Tibial nerve (tissue), 4 donors: ENCODE measurements around the gene CYP17A1. TPM values are rescaled to one million over a fixed set of nuclear protein-coding genes. Genes with fewer than 3 reads are reported as not detected.

Source experiments
- DNase-seq, 2 donors: peaks; one replicate each; pipeline ENCODE4 v3.0.0-alpha.2; 2019; ENCODE audit warnings: low spot score in 2 of 2
- H3K27ac ChIP-seq, 4 donors: fragments of 200-600 bp; sonication (generic) in 3 of 4; one replicate each; pipeline ENCODE4 v1.5.1; 2017 to 2019; ENCODE audit warnings: mild to moderate bottlenecking in 1 of 4
- H3K27me3 ChIP-seq, 2 donors: fragments of 200-600 bp; sonication (generic) in 1 of 2; one replicate each; pipeline versions ENCODE4 v1.5.1 to v1.6.0; 2017 to 2019
- H3K36me3 ChIP-seq, 3 donors: fragments of 200-600 bp; sonication (generic); one replicate each; pipeline ENCODE4 v1.5.1; 2018 to 2019
- H3K4me1 ChIP-seq, 4 donors: fragments of 200-600 bp; sonication (generic) in 3 of 4; one replicate each; pipeline ENCODE4 v1.5.1; 2017 to 2019
- H3K4me3 ChIP-seq, 4 donors: fragments of 200-600 bp; sonication (generic) in 3 of 4; one replicate each; pipeline ENCODE4 v1.5.1; 2017 to 2019; ENCODE audit warnings: mild to moderate bottlenecking in 1 of 4, moderate library complexity in 1 of 4
- H3K9me3 ChIP-seq, 4 donors: fragments of 200-600 bp; sonication (generic) in 3 of 4; one replicate each; pipeline ENCODE4 v1.5.1; 2017 to 2019
- EP300 ChIP-seq, 2 donors: sonication (generic); formaldehyde crosslinking; IDR thresholded peaks; one replicate each; pipeline ENCODE4 v1.6.1; 2017; ENCODE audit warnings: antibody characterized with exemption in 2 of 2, mild to moderate bottlenecking in 1 of 2
- POLR2A ChIP-seq, 2 donors: fragments of 450-650 bp; IDR thresholded peaks; one replicate each; pipeline ENCODE4 v1.6.1; 2017; ENCODE audit warnings: antibody characterized with exemption in 2 of 2, mild to moderate bottlenecking in 2 of 2, moderate library complexity in 2 of 2
- WGBS, 2 donors: methylation state at CpG; one replicate each; pipeline ENCODE4 v1.1.5; 2018; 5-methylcytosine and 5-hydroxymethylcytosine counted together
- total RNA-seq, 4 donors: library from RNA; depleted of rRNA; stranded (reverse); fragments of >200 nt; gene quantifications; one replicate each; pipeline ENCODE4 v1.1.0, GENCODE V29; 2016
- TF ChIP-seq, protein P1 (sequence below), 5 experiments: fragments of 200-600 bp in 3 of 5; fragments of 450-650 bp in 2 of 5; sonication (generic) in 3 of 5; IDR thresholded peaks; one replicate each; pipeline ENCODE4 v1.5.1; 2016 to 2019; ENCODE audit warnings: antibody characterized with exemption in 5 of 5, mild to moderate bottlenecking in 3 of 5, moderate library complexity in 2 of 5

CYP17A1 gene
- total RNA-seq, 4 donors from 2014 or later: not detected

DNA sequence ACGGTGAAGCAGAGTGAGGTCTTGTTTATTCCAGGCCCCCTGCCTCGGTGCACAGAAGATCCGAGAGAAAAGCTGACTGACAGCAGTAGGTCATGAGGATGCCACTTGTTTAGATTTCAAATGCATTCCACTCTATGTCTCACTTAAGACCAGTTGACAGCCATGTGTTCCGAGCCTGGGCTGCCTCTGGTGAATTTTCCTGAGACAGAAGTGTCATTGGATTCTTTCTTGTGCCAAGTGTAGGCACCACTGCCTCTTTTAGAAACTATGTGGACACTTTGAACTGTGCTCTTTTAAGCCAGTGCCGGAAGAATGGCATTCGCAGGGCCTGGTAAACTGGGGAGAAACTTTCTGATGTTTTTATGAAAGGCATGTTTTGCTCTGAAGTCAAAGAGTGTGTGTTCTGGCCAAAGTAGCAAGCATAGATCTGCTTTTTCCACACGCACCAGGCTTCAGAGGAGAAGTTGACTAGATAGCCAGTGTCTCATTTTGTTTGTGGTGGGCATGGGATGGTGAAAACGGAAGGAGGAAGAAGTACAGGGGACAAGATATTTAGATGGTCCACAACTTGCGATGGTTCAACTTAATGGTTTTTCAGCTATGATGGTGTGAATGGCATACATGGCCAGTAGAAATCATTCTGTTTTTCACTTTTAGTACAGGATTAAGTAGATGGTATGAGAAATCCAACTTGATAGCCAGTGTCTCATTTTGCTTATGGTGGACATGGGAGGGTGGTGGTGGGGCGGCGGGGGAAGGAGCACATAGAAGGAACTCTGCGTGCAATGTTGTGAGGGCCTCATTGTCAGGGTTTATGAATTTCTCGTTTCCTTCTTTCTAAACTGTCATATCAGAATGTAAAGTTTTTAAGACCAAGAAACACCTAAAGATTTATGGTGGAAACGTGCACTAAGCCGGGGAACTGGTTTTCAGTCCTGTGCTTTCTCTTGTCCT is 41.5 kb downstream of the CYP17A1 start:
- H3K27me3 ChIP-seq: no peaks in the 10 kb centered on the region
- H3K27ac ChIP-seq: peak overlapping the region; percentile 60 to 90 (median 82)
- H3K4me1 ChIP-seq: peaks cover 0 to 99% (median 82%) of the 10 kb centered on the region in 4 donors
- 42 to 48% methylated on average over 15 of the region's 15 CpGs for WGBS, 2 donors
- H3K4me3 ChIP-seq: no peak overlapping the region
- H3K36me3 ChIP-seq: peaks cover 0 to 13% (median 0%) of the 10 kb centered on the region in 3 donors
- no peak for DNase-seq
- no peak for TF ChIP-seq POLR2A (IDR thresholded peaks at IDR 0.05)
- TF ChIP-seq, protein P1, sequence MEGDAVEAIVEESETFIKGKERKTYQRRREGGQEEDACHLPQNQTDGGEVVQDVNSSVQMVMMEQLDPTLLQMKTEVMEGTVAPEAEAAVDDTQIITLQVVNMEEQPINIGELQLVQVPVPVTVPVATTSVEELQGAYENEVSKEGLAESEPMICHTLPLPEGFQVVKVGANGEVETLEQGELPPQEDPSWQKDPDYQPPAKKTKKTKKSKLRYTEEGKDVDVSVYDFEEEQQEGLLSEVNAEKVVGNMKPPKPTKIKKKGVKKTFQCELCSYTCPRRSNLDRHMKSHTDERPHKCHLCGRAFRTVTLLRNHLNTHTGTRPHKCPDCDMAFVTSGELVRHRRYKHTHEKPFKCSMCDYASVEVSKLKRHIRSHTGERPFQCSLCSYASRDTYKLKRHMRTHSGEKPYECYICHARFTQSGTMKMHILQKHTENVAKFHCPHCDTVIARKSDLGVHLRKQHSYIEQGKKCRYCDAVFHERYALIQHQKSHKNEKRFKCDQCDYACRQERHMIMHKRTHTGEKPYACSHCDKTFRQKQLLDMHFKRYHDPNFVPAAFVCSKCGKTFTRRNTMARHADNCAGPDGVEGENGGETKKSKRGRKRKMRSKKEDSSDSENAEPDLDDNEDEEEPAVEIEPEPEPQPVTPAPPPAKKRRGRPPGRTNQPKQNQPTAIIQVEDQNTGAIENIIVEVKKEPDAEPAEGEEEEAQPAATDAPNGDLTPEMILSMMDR (IDR thresholded peaks at IDR 0.05): no peak
- no peak for TF ChIP-seq EP300 (IDR thresholded peaks at IDR 0.05)
- no peaks in the 10 kb centered on the region for H3K9me3 ChIP-seq

DNA sequence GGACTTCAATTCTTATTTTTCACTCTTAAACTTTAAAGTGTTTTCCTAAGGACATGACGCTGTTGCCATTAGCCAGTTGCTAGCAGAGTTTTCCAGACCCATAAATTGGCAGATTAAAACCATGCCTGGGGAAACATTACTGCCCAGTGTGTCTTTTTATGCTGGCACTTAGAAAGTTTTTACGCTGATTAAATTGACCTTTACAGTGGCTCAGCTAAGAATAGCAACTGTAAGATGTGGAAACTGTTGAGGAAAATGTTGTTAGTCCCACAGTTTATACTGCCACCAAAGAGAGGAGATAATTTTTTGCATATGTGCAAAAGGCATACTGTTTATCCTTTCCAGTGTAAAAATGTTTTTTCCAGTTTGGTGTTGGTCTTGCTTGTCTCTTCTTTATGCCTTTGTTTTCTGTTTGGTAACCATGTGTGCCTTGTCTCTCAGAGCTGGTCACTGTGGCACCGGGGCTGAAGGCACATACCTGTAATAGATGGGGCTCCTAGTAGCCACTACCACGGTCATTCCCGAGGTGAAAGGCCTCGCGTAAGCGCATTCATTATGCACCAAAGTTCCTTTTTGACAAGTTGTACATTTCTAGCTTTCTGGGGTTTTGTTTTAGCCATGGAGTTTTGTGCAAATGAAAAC is 45.3 kb downstream of the CYP17A1 start:
- Histone ChIP-seq H3K27ac (peak overlapping the region in 3 of 4 donors; percentile 13 to 90 (median 86)), H3K4me1 (peaks cover 0 to 81% (median 52%) of the 10 kb centered on the region in 4 donors), H3K27me3 (no peaks in the 10 kb centered on the region), H3K36me3 (no peaks in the 10 kb centered on the region), H3K4me3 (no peak overlapping the region), H3K9me3 (no peaks in the 10 kb centered on the region)
- TF ChIP-seq POLR2A (IDR thresholded peaks at IDR 0.05) (no peak), EP300 (IDR thresholded peaks at IDR 0.05) (no peak)
- WGBS, 2 donors: 52 to 56% methylated on average over 8 of the region's 8 CpGs
- DNase-seq: no peak

DNA sequence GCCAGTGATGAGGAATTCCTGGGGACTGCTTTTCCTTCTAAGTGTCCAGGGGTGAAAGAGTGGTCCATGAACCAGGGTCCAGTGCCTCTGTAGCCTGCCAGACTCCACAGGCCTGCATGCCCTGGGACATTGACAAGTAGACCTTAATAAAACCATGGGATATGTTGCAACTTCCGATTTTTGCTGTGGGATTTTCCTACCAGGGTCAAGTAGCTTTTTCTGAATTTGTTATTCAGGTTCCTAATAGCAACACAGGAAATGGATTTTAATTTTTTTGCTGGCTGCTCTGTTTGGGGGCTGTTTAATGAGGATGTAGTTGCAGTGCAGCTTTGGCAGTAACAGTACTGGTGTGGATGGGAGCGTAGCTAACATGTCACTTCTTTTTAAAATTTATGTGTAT is 51.4 kb downstream of the CYP17A1 start:
- no peak overlapping the region for H3K4me3 ChIP-seq
- DNase-seq: peak in 1 of 2 donors; percentile 52
- H3K36me3 ChIP-seq: no peaks in the 10 kb centered on the region
- no peaks in the 10 kb centered on the region for H3K27me3 ChIP-seq
- peaks cover 0 to 80% (median 53%) of the 10 kb centered on the region in 4 donors for H3K4me1 ChIP-seq
- H3K27ac ChIP-seq: peak overlapping the region; percentile 1 to 97 (median 68)
- H3K9me3 ChIP-seq: no peaks in the 10 kb centered on the region
- WGBS, 2 donors: 29 to 38% methylated on average over 2 of the region's 2 CpGs
- TF ChIP-seq EP300 (IDR thresholded peaks at IDR 0.05): peak; percentile 40 to 68
- TF ChIP-seq, protein P1 (IDR thresholded peaks at IDR 0.05): no peak
- TF ChIP-seq POLR2A (IDR thresholded peaks at IDR 0.05): no peak

DNA sequence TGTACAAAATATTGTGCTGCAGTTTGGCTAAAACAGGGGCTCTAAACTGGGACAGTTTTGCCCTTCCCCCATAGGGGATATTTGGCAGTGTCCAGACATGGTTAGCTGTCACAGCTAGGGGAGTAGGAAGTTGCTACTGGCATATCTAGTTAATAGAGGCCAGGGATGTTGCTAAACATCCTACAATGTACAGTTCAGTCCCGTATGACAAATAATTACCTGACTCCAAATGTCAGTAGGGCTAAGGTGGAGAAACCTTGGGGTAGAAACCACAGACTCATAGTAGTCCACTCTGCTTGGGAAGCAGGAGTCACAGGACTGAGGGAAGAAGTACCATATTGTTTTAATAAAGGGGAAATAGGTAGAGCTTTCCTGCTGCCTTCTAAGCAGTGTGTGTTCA is 53.6 kb downstream of the CYP17A1 start:
- H3K4me1 ChIP-seq: peaks cover 0 to 94% (median 67%) of the 10 kb centered on the region in 4 donors
- H3K4me3 ChIP-seq: peak overlapping the region in 1 of 4 donors; percentile 7
- WGBS, 2 donors: 41 to 61% methylated on average over 1 of the region's 1 CpG

More for the DNA sequence above, 53.6 kb downstream of the CYP17A1 start:
- TF ChIP-seq, protein P1 (IDR thresholded peaks at IDR 0.05): no peak
- TF ChIP-seq EP300 (IDR thresholded peaks at IDR 0.05): no peak
- TF ChIP-seq POLR2A (IDR thresholded peaks at IDR 0.05): no peak
- H3K27ac ChIP-seq: peak overlapping the region; percentile 43 to 97 (median 83)
- H3K36me3 ChIP-seq: no peaks in the 10 kb centered on the region
- no peaks in the 10 kb centered on the region for H3K27me3 ChIP-seq
- no peaks in the 10 kb centered on the region for H3K9me3 ChIP-seq
- DNase-seq: no peak
